HUES48 (cell line): Measurements from ENCODE around the gene DST.

ENCODE experiments used
- H3K27ac ChIP-seq: one replicate; pipeline ENCODE4 v1.7.0; 2013; ENCODE audit warnings: low read depth, low read length, inconsistent platforms
- H3K27me3 ChIP-seq: 2 replicates; pipeline ENCODE4 v1.6.1; 2013; ENCODE audit warnings: mild to moderate bottlenecking, low read length; ENCODE audit not compliant: control insufficient read depth, insufficient read depth
- H3K36me3 ChIP-seq: 2 replicates; pipeline ENCODE4 v1.6.1; 2013; ENCODE audit warnings: low read length; ENCODE audit not compliant: control insufficient read depth, insufficient read depth
- H3K4me1 ChIP-seq: 2 replicates; pipeline ENCODE4 v1.6.1; 2013; ENCODE audit warnings: mild to moderate bottlenecking, low read length; ENCODE audit not compliant: control insufficient read depth, insufficient read depth
- H3K4me3 ChIP-seq: 2 replicates; pipeline ENCODE4 v1.5.1; 2013; ENCODE audit warnings: mild to moderate bottlenecking, low read depth, low read length
- H3K9ac ChIP-seq: 2 replicates; pipeline ENCODE4 v1.6.1; 2013; ENCODE audit warnings: mild to moderate bottlenecking, low read depth, low read length, moderate library complexity
- H3K9me3 ChIP-seq: 2 replicates; pipeline ENCODE4 v1.6.1; 2013; ENCODE audit warnings: low read length; ENCODE audit not compliant: control insufficient read depth, insufficient read depth

Gene DST

DNA sequence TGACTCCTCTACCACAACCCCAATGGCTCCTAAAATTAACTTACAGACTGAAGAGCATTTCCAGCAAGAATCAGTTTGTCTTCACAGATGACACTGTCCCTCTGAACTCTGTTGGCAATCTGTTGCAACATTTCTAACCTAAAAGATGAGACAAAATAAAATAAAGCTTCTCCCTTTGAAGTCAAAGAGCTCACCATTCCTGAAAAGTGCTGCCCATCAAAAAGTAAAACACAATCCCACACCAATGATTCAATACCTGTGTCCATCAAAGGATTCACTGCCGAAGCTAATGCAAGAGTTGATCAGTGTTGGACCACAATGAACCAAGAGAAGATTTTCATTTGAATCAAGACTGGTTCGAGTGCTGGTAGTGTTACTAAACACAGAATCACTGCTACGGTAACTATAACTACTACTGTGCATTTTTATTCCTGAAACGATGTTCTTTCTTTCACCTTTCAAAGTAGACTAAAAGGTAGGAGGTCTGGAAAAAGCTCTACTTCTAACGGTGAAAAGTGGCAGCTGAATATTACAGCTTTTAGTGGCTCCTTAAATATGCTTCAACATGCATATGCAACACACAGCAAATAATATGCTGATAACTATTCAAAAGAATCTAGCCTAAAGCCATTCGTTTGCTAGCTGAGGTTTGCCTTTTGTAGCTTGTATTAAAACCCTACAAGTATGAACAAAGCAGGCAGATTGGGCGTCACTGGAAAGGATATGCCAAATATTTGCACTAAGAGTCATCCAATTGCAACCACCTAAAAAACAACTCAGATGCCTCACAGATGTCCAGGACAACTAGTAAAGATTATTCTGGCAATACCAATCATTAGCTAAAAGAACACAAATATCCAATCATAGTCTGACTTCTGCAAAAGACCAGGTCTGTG lies at the start of gene DST:
DST (minus strand) TSS at position 524 of the 896 bp plus-strand sequence.
- H3K9ac ChIP-seq: no peak within 1 kb of the TSS
- no peak within 1 kb of the TSS for H3K4me3 ChIP-seq
- H3K4me1 ChIP-seq: no peaks in the 10 kb centered on the region
- H3K27ac ChIP-seq: no peak within 1 kb of the TSS
- peaks cover 73% of the 10 kb centered on the region for H3K36me3 ChIP-seq
- H3K27me3 ChIP-seq: no peaks in the 10 kb centered on the region
- H3K9me3 ChIP-seq: no peaks in the 10 kb centered on the region

DNA sequence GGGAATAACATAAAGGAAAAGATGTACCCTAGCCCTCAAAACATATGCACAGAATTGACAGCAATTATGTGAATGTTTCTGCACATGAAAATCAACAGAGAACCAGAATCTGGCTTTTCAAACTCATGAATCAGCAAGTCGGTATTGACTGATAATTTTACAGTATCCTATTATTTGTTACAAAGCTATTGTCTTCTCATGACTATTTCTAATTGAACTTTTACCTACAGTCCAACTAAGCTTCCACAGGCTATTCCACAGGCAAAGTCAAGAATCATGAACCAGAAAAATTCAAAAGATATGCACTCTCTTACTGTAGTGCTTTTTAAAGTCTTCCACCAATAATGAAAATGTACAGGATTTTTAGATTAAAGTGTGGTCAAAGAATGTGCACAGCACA lies 49.1 kb upstream of the DST start:
- Histone ChIP-seq H3K4me1 (peaks cover 26% of the 10 kb centered on the region), H3K27ac (no peak overlapping the region), H3K4me3 (no peak overlapping the region)

DNA sequence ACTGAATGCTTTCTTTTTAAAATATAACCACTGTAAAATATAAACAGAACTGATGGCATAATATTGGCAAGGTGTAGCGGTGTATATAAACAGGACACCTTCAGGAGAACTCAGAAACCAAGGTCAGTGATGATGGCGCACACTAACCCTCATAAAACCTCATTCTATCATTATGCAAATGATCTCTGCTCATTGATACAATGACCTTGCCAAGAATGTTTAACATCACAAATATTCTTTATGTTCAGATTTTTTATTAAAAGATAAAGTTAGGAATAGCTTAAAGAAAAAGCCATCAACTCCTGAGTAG lies 48.6 kb upstream of the DST start:
- H3K9me3 ChIP-seq: no peaks in the 10 kb centered on the region
- H3K9ac ChIP-seq: no peak overlapping the region
- no peak overlapping the region for H3K4me3 ChIP-seq
- no peaks in the 10 kb centered on the region for H3K36me3 ChIP-seq
- H3K4me1 ChIP-seq: peaks cover 26% of the 10 kb centered on the region
- H3K27me3 ChIP-seq: no peaks in the 10 kb centered on the region
- H3K27ac ChIP-seq: no peak overlapping the region

More for the DNA sequence above, 49.1 kb upstream of the DST start:
- 0 out of 2 replicates have a peak, but pooled peaks cover 4% of the 10 kb centered on the region for H3K36me3 ChIP-seq
- no peak overlapping the region for H3K9ac ChIP-seq
- no peaks in the 10 kb centered on the region for H3K27me3 ChIP-seq
- no peaks in the 10 kb centered on the region for H3K9me3 ChIP-seq

DNA sequence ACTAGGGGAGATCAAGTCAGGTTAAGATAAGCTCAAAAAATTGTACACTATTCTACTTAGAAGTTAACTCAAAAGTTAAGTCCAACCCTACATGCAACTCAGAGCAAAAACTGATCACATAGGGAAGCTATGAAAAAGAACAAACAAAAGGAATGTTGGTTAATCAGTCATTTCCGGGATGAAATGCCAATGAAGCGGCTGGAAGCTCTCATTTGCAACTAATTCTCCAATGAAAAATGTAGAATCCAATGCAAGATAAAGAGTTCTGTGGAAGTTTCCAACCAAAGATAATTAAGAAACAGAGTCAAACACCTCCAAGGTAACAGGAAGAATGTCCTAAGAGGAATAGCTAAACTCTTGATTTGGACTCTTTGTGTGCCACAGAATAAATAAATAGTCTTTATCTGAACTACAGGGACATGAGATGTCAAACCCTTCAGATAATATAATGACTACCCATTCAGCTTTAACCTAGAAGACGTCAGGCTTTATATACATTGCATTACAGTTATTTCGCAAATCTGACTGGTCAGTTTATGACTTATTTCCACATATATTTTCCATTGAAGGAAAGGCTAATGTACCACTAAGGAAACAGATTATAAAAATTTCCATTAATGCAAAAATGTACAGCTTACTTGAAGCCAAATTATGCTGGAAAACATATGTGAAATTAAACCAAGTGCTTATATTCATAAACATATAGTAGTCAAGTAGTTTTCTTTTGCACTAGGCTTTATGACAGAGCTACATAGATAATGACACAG lies 48.0 kb upstream of the DST start:
- Histone ChIP-seq H3K9me3 (no peaks in the 10 kb centered on the region), H3K27me3 (no peaks in the 10 kb centered on the region), H3K4me1 (peaks cover 26% of the 10 kb centered on the region), H3K9ac (no peak overlapping the region), H3K27ac (no peak overlapping the region), H3K36me3 (no peaks in the 10 kb centered on the region), H3K4me3 (no peak overlapping the region)

DNA sequence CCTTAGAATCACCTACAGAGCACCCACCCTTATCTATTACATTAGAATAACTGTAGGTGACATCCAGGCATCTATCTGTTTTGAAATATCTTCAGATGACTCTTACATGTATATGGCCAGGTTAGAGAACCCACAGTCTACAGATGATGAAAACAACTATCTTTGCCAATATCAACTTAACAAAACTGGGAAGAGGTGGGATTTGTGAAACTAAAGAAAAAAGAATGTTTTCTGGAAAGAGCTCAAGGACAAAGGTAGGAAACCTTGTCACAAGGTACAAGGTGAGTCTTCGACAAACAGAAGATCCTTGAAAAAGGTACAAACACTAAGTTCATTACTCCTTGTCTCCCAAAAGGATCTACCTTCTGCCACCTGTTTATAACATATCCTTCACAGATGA lies 47.0 kb upstream of the DST start:
- no peaks in the 10 kb centered on the region for H3K9me3 ChIP-seq
- H3K27ac ChIP-seq: no peak overlapping the region
- no peak overlapping the region for H3K9ac ChIP-seq
- H3K36me3 ChIP-seq: no peaks in the 10 kb centered on the region
- H3K4me3 ChIP-seq: no peak overlapping the region
- H3K4me1 ChIP-seq: peaks cover 27% of the 10 kb centered on the region
- H3K27me3 ChIP-seq: no peaks in the 10 kb centered on the region

DNA sequence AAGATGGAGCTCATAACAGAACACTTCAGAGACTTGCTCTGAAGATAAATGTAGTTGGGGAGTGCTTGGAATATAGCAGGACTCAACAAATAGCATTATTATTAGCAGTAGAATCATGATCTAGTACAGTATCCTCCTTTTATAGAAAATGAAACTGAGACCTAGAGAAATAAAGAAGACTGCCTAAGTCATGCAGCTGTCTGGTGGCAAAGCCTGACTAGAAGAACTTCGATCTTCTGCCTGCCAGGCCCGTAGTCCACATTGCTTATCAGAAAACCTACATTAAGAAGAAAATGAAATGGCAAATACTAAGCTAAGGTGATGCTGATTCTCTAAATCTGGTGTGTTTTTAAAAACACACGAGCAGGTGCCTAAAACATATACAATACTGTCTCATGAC lies 46.4 kb upstream of the DST start:
- Histone ChIP-seq H3K4me1 (peaks cover 31% of the 10 kb centered on the region), H3K9me3 (no peaks in the 10 kb centered on the region), H3K27ac (no peak overlapping the region), H3K4me3 (no peak overlapping the region), H3K9ac (no peak overlapping the region), H3K27me3 (no peaks in the 10 kb centered on the region), H3K36me3 (no peaks in the 10 kb centered on the region)

DNA sequence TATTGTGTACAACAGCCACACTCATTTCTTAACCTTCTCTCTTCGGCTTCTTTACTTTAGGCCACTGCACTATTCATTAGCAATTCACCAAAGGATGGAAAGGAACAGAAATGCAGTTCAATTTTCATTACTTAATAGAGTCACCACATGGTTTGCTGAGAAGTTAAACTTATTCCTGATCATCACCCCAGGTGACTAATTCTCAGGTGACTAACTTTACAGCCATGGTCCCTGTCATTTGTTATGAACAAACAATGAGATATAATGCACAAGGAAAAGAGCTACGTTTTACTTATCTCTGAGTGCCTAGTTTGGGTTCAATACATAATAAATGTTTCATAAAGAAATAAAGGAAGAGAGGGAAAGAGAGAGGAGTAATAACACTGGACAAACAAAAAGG lies 45.8 kb upstream of the DST start:
- H3K9ac ChIP-seq: no peak overlapping the region
- no peak overlapping the region for H3K27ac ChIP-seq

DNA sequence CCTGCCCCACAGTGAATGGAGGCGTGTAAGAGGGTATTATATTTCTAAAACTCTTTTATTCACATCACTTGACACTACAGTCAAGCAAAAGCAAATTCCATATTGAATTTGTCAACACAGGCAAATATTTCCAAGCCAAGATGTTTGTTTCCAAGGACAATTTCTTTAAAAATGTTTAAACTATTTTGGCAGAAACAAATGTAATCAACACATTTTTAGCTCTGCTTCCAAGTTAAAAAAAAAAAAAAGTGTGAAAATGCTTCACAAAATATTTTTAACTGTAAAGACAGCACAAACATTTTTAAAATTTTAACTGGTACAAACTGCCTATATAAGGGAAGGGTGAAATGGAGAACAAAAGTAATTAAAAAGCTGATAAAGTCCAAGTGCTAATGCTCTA lies 44.9 kb upstream of the DST start:
- peaks cover 24% of the 10 kb centered on the region for H3K4me1 ChIP-seq
- no peaks in the 10 kb centered on the region for H3K27me3 ChIP-seq
- no peak overlapping the region for H3K4me3 ChIP-seq
- no peak overlapping the region for H3K27ac ChIP-seq
- no peaks in the 10 kb centered on the region for H3K36me3 ChIP-seq
- no peaks in the 10 kb centered on the region for H3K9me3 ChIP-seq
- H3K9ac ChIP-seq: no peak overlapping the region

More for the DNA sequence above, 45.8 kb upstream of the DST start:
- Histone ChIP-seq H3K4me3 (no peak overlapping the region), H3K4me1 (peaks cover 31% of the 10 kb centered on the region), H3K27me3 (no peaks in the 10 kb centered on the region), H3K9me3 (no peaks in the 10 kb centered on the region), H3K36me3 (no peaks in the 10 kb centered on the region)

DNA sequence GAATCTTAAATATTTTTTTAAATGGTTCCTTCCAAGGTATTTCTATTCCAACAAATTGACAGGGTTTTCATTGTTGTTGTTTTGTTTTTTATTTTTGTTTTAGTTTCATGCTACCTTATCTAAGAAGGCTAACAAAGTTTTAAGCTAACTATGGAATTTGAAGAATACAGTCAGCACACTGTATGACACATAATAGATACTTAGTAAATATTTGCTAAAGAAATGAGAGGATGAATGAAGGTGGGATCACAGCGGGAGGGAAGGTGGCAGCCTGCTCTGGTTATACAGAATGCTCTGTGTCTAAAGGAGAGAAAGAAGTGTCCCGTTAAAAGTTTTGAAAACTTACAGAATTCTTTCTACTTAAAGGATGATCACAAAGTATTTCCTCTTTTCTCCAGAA lies 43.7 kb upstream of the DST start:
- Histone ChIP-seq H3K4me1 (peaks cover 22% of the 10 kb centered on the region), H3K36me3 (no peaks in the 10 kb centered on the region), H3K27ac (no peak overlapping the region), H3K9ac (no peak overlapping the region), H3K9me3 (no peaks in the 10 kb centered on the region), H3K27me3 (no peaks in the 10 kb centered on the region), H3K4me3 (no peak overlapping the region)

DNA sequence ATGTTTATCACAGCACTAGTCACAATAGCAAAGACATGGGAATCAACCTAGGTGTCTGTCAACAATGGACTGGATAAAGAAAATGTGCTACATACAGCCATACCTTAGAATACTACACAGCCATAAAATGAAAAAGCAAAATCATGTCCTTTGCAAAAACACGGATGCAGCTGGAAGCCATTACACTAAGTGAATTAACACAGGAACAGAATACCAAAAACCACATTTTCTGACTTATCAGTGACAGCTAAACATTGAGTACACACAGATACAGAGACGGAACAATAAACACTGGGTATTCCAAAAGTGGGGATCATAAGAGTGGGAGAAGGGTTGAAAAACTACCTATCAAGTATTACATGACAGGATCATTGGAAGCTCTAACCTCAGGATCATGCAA lies 43.3 kb upstream of the DST start:
- Histone ChIP-seq H3K27ac (no peak overlapping the region), H3K4me1 (peaks cover 18% of the 10 kb centered on the region), H3K9me3 (no peaks in the 10 kb centered on the region)

DNA sequence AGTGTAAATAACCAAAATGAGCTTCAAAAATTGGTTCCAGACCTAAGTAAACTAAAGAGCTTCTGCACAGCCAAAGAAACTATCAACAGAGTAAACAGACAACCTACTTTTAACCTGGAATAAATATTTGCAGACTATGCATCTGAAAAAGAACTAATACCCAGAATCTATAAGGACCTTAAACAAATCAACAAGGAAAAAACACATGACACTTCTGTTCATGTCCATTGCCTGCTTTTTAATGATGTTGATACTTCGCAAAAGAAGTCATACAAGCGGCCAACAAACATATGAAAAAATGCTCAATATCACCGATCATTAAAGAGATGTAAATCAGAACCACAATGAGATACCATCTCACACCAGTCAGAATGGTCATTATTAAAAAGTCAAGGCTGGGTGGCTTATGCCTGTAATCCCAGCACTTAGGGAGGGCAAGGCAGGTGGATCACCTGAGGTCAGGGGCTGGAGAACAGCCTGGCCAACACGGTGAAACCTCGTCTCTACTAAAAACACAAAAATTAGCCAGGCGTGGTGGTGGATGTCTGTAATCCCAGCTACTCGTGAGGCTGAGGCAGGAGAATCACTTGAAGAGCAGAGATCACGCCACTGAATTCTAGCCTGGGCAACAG lies 42.5 kb upstream of the DST start:
- no peak overlapping the region for H3K27ac ChIP-seq
- H3K9ac ChIP-seq: no peak overlapping the region
- H3K4me1 ChIP-seq: peaks cover 11% of the 10 kb centered on the region
- H3K27me3 ChIP-seq: no peaks in the 10 kb centered on the region
- H3K4me3 ChIP-seq: no peak overlapping the region
- no peaks in the 10 kb centered on the region for H3K36me3 ChIP-seq
- no peaks in the 10 kb centered on the region for H3K9me3 ChIP-seq

More for the DNA sequence above, 43.3 kb upstream of the DST start:
- Histone ChIP-seq H3K27me3 (no peaks in the 10 kb centered on the region), H3K4me3 (no peak overlapping the region), H3K36me3 (no peaks in the 10 kb centered on the region), H3K9ac (no peak overlapping the region)
